ENCODE results near the gene IL25.
"Not testable (repeated sequence)": the region's sequence is repeated elsewhere in the genome, so short reads cannot be mapped to it uniquely, and the experiment has no call there.

The IL25 gene

GRCh38 chr14:23392613-23393012, 20.0 kb downstream of the IL25 start:
- no peak for DNase-seq

- DNase-seq = no peak
Measured at GRCh38 chr14:23396126-23396525, 23.5 kb downstream of the IL25 start.

GRCh38 chr14:23396781-23397407, 24.3 kb downstream of the IL25 start:
- DNase-seq = no peak

- no peak for DNase-seq
Measured at GRCh38 chr14:23398348-23398747, 25.7 kb downstream of the IL25 start.

- no peak for DNase-seq
Measured at GRCh38 chr14:23399136-23399535, 26.5 kb downstream of the IL25 start.

GRCh38 chr14:23399591-23399990, 27.0 kb downstream of the IL25 start:
- no peak for DNase-seq

GRCh38 chr14:23400496-23401149, 28.0 kb downstream of the IL25 start:
- not testable (repeated sequence) for DNase-seq

GRCh38 chr14:23401291-23401690, 28.7 kb downstream of the IL25 start:
- no peak for DNase-seq

GRCh38 chr14:23402296-23403138, 29.9 kb downstream of the IL25 start:
- DNase-seq = no peak

- DNase-seq = no peak
Measured at GRCh38 chr14:23403139-23403438, 30.5 kb downstream of the IL25 start.

- no peak for DNase-seq
Measured at GRCh38 chr14:23403908-23404307, 31.3 kb downstream of the IL25 start.

GRCh38 chr14:23404331-23404900, 31.8 kb downstream of the IL25 start:
- DNase-seq = no peak

GRCh38 chr14:23405096-23405495, 32.5 kb downstream of the IL25 start:
- no peak for DNase-seq

GRCh38 chr14:23405516-23406025, 33.0 kb downstream of the IL25 start:
- DNase-seq = no peak

GRCh38 chr14:23406244-23406643, 33.6 kb downstream of the IL25 start:
- no peak for DNase-seq

- DNase-seq = no peak
Measured at GRCh38 chr14:23406725-23407355, 34.2 kb downstream of the IL25 start.

- no peak for DNase-seq
Measured at GRCh38 chr14:23407516-23408306, 35.1 kb downstream of the IL25 start, which contains the start of gene MYH6. TSS of gene MYH6 (minus strand) at chr14:23408273. CDS start at chr14:23407223, 1,050 bp downstream.

- no peak for DNase-seq
Measured at GRCh38 chr14:23408307-23408630, 35.7 kb downstream of the IL25 start.

GRCh38 chr14:23409475-23409874, 36.9 kb downstream of the IL25 start:
- DNase-seq = no peak

- DNase-seq = no peak
Measured at GRCh38 chr14:23409966-23410635, 37.5 kb downstream of the IL25 start.
